HG02642 (cell line): ENCODE measurements around the gene CIROP.

ENCODE experiments used
- ATAC-seq: cut with Tn5 transposase; IDR thresholded peaks from one replicate; pipeline ENCODE4 v1.9.1; 2021; ENCODE audit warnings: mild to moderate bottlenecking; ENCODE audit not compliant: unreplicated experiment, poor library complexity

The CIROP gene

GRCh38 chr14:23104591-23105347 is at the start of gene CIROP:
TSS of gene CIROP (minus strand) at chr14:23104989. CDS start at chr14:23104920, 69 bp downstream.
- no peak for ATAC-seq

DNA sequence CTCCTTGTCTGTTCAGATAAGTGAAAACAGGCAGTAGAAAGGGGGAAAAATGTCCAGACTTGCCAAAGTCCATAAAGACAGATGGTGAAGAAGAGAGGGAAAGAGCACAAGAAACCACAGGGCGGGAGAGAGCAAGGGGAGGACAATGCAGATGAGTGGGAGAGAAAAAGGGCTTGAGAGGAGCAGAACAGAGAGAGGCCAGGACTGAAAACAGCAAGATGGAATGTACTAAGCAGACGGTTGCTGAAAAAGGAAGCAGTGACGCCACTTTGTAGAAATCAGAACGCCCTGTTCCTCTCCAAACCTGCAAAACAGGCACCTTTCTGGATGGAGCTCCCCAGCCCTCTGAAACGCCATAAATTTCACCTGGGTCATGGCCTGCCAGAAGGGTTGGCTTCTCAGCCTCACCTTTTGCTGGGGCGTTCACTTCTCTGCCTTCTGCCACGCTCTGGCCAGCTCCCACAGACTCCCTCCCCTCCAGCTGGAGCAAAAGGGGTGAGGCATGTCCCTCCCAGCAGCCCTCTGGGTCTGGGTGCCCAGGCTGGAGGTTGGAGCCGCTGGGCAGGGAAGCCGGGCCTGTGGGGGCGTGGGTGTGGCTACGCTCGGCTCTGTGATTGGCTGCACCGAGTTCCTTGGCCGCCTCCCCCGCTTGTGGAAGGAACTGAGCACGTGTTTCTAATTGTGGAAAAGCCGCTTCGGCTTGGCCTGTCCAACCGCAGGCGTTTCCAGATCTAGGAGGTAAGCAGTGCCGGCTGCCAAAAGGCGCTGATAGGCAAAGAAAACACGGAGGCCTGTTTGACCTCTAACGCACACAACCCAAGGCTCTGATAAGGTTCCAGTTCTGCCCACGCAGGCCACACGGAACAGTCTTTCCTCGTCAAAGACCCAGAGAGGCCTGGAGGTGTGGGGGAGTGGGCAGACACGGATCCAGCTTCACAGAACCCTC is 49.3 kb upstream of the CIROP start:
- no peak for ATAC-seq

DNA sequence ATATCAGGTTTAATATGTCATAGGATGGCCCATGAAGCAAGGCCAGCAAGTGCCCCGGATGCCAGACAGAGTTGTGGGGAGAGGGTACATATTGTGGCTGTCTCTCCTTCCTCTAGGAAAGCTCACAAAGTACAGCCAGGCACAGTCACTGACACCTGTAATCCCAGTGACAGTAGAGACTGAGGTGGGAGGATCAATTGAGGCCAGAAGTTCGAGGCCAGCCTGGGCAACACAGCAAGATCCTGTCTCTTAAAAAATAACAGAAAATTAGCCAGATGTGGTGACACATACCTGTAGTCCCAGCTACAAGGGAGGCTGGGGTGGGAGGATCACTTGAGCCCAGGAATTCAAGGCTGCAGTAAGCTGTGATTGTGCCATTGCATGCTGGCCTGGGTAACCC is 46.6 kb upstream of the CIROP start:
- ATAC-seq = no peak

- no peak for ATAC-seq
Observed at GRCh38 chr14:23149745-23150144, 45.0 kb upstream of the CIROP start.

DNA sequence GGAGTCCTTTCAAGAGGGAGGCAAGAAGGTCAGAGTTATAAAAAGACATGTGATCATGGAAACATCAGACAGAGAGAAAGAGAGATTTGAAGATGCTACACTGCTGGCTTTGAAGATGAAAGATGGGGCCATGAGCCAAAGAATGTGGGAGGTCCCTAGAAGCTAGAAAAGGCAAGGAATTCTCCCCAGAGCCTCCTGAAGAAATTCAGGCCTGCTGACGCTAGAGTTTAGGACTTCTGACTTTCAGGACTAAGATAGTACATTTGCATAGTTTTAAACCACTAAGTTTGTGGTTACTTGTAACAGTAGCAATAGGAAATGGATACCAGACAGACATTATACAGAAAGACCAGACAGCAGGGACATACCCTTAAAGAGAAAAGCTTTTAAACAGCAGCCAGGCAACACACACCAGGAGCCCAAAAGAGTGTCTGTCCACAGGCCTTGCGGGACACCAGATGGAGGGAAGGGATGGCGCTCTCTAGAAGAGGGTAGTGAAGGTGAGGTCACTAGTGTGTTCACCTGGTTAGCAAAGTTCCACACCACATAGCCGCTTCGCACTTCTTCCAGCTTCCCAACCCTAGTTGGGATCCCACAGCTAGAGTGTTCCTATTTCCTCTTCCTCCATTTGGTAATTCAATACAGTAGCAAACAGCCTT is 43.9 kb upstream of the CIROP start:
- ATAC-seq = no peak

GRCh38 chr14:23147676-23148075 is 42.9 kb upstream of the CIROP start:
- ATAC-seq = no peak

DNA sequence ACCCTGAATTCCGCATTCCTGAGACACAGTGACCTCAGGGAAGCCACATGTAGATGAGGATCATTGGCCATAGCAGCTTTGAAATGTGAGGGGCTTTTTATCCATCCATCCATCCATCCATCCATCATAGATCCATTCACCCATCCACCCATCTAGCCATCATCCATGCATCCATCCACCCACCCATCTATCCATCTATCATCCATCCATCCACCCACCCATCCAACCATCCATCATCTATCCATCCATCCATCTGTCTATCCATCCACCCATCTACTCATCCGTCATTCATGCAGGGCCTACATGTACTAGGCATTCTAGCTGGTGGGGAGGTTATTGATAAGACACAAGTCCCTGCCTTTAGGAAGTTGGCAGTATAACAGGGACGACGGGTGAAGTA is 42.2 kb upstream of the CIROP start:
- ATAC-seq = no peak

DNA sequence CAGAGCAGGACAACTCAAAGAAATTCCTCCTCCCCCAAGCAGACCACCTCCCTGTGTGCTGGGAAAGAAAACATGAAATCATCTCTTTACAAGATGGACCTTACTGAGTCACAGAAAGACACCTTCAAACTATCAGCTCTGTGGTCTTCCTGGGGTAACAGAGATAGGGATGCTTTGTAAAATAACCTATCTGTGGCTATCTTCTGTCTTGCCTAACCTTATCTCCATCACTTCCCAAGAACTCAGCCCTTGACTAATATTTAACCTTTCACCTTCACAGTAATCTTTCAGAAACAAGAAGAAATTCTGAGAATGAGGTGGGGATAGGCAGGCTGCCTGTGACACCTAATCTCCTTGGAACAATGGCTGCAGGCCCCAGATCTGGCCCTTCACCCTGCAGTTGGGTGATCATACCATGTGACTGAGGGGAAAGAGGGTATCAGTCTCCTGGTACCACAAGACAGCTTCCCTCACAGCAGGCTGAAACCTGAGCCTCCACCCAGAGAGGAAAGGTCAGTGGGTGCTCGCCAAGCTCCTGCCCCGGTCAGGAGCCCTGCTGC is 41.6 kb upstream of the CIROP start:
- ATAC-seq = no peak

GRCh38 chr14:23145794-23146350 is 41.1 kb upstream of the CIROP start:
- no peak for ATAC-seq

DNA sequence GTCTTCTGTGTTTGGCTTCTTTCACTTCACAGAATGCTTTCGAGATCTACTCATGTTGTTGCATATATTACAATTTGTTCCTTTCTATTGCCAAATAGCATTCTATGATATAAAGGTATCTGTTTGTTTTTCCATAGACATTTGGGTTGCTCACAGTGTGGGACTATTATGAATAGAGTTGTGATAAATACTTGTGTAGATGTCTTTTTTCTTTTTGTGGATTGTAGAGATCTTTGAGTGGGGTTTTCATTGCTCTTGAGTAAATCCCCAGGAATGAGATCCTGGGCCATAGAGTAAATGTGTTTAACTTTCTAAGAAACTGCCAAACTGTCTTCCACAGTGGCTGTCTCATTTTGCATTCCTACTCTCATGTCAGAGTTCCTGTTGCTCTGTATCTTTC is 39.1 kb upstream of the CIROP start:
- ATAC-seq = no peak

DNA sequence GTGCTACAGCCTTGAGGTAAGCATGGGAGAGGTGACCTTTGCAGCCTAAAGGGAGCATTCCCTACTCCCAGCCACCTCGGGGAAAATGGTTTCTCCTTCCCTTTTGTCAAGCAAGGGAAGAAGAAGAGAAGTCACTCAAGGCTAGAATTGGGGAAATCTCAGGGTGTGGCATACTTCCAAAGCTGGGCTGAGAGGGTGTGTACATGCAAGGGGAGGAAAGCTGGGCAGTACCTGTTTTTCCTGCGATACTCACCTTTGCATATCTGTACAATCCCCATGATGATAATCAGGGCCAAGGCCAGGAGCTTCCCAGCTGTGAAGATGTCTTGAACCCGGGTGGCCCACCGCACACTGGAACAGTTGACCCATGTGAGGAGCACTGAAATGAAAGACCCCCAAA is 38.0 kb upstream of the CIROP start:
- no peak for ATAC-seq

GRCh38 chr14:23141706-23142444 is 37.1 kb upstream of the CIROP start:
- ATAC-seq = no peak

GRCh38 chr14:23140371-23140770 is 35.6 kb upstream of the CIROP start:
- ATAC-seq = no peak

DNA sequence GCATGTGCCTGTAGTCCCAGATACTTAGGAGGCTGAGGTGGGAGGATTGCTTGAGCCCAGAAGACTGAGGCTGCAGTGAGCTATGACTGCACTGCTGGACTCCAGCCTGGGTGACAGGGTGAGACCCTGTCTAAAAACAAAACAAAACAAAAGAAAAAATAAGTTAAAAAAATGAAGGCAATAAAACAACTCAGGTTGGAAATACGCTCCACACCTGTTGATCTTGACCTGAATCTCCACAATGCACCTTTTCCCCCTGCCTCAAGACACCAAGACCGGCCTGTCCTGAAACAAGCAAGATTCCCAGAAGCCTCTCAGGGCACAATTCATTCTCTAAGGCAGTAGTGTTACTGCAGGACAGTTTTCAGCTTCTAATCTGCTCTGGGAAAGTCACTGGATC is 35.1 kb upstream of the CIROP start:
- ATAC-seq = no peak

DNA sequence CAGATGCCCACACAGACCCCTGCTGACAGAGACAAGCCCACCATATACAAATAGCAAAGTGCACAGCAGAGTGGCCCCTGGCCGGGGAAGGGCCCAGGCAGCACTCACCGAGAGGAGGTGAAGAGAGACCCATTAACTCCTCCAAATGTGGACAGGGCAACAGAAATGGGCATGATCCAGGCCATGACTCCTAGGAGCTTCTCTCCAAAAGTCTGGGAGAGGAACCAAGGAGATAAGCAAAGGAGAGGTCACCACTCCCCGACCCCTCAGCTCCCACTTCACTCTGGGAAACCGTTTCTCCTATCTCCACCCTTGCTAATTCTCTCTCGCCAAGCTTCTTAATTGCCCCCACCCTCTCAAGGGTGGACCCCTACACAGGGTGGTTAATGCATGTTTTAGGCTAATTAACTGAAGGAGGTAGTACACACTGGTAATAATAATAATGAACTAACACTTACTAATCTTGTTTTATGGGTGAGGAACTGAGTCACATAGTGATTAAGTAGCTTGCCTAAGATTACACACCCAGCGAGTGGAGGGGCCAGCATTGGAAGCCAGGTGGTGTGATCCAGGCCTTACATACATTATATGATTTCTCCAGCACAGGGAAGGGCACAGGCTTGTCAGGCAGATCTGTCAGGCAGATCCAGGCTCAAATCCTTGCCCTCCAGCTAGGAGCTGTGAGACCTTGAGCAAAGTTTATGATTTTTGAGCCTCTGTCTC is 33.2 kb upstream of the CIROP start:
- no peak for ATAC-seq

DNA sequence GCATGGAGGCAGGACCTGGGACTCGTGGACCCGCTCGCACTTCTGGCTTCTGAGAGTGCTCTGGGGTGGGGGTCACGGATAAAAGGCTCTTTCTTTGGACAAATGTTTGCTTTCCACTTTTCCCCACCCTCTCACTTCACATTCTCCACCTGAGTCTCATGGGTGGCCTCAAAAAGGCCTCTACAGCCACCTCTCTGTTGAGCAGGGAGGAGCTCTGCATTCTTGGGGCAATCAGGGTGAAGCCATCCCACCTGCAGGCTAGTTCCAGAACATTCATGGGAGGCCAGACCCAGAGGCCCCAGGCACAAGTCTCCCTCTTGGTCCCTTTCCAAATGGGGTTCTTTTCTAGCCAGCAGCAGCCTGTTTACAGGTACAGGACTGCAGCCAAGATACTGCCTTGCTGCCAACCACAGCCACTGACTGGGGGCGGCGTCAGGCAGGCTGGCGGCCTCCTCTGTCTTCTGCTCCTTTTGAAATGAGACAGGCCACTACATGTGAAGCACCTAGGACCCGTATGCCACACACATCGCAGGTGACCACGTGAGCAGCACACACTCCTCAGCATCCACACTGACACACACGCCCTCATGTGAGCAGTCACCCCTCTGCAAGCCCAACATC is 32.5 kb upstream of the CIROP start:
- no peak for ATAC-seq

DNA sequence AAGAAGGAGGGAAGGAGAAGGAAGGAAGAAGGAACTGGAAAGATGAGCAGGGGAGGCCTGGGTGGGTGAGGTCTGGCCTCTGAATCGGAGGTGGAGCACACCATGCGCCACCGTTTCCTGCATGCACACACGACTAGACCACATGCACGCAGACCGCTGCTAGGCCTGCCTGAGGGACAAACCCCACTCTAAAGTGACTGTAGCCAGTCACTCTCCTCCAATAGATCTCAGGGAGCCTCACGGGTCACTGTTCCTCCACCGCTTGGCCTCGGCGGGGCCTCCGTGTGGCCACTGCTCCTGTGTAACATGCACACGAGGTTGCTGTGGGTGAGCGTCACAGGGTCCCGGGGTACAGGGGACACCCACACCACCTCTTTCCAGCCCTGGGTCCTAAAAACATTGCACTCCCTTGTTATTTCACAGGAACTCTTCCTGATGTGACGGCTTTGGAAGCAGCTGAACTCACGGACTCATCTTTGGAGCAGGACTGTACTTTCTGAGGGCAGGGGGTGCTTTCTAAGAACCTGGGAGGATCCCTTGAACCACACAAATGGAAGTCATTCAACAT is 31.9 kb upstream of the CIROP start:
- ATAC-seq = no peak

DNA sequence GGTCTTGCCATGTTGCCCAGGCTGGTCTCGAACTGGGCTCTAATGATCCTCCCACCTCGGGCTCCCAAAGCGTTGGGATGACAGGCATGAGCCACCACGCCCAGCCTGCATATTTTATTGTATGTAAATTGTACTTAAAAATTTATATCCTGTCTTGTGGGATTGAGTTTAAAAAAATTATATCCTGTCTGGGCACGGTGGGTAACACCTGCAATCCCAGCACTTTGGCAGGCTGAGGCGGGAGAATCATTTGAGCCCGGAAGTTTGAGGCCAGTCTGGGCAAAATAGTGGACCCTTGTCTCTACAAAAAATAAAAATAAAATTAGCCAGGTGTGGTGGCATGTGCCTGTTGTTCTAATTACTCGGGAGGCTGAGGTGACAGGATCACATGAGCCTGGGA is 28.2 kb upstream of the CIROP start:
- no peak for ATAC-seq
